ENCODE data around the gene ABHD13. TPM values are rescaled to one million over a fixed set of nuclear protein-coding genes. Genes with fewer than 3 reads are reported as not detected.

The ABHD13 gene
- total RNA-seq, 1 donor from 2014 or later, result 4.7 TPM

- TF ChIP-seq CTCF (IDR thresholded peaks at IDR 0.05; ENCODE audit: insufficient read depth, low read length, severe bottlenecking), result no peak
- DNase-seq (ENCODE audit: low read depth) (no peak), FAIRE-seq (no peak)
- no peak overlapping the region for H3K4me3 ChIP-seq (ENCODE audit: low read depth, low read length)
- no peaks in the 10 kb centered on the region for H3K27me3 ChIP-seq (ENCODE audit: control insufficient read depth, insufficient read depth, low read length)
- H3K36me3 ChIP-seq (ENCODE audit: control insufficient read depth, insufficient read depth, low read length), result no peaks in the 10 kb centered on the region
These were observed 63.7 kb downstream of the ABHD13 start for GRCh38 chr13:108281901-108282300.

- no peak for FAIRE-seq
- TF ChIP-seq CTCF (IDR thresholded peaks at IDR 0.05; ENCODE audit: insufficient read depth, low read length, severe bottlenecking), result no peak
- no peaks in the 10 kb centered on the region for H3K27me3 ChIP-seq (ENCODE audit: control insufficient read depth, insufficient read depth, low read length)
- H3K4me3 ChIP-seq (ENCODE audit: low read depth, low read length), result no peak overlapping the region
- peak; percentile 27 for DNase-seq (ENCODE audit: low read depth)
- H3K36me3 ChIP-seq (ENCODE audit: control insufficient read depth, insufficient read depth, low read length), result no peaks in the 10 kb centered on the region
These were observed 64.9 kb downstream of the ABHD13 start for GRCh38 chr13:108283110-108283509.

Other genes with a start within 250 kb of the ABHD13 start
- gene LIG4, start 2.9 kb upstream of the ABHD13 start, total RNA-seq, result 10.5 and 17.0 TPM in 2 replicates
- gene TNFSF13B, start 51.3 kb downstream of the ABHD13 start, total RNA-seq, result 0.79 and 1.7 TPM in 2 replicates